ENCODE data around the gene CGB7.
"Not testable (repeated sequence)": the region's sequence is repeated elsewhere in the genome, so short reads cannot be mapped to it uniquely, and the experiment has no call there.

The CGB7 gene

GRCh38 chr19:49073514-49074378, 16.2 kb upstream of the CGB7 start:
- no peak for DNase-seq

DNA sequence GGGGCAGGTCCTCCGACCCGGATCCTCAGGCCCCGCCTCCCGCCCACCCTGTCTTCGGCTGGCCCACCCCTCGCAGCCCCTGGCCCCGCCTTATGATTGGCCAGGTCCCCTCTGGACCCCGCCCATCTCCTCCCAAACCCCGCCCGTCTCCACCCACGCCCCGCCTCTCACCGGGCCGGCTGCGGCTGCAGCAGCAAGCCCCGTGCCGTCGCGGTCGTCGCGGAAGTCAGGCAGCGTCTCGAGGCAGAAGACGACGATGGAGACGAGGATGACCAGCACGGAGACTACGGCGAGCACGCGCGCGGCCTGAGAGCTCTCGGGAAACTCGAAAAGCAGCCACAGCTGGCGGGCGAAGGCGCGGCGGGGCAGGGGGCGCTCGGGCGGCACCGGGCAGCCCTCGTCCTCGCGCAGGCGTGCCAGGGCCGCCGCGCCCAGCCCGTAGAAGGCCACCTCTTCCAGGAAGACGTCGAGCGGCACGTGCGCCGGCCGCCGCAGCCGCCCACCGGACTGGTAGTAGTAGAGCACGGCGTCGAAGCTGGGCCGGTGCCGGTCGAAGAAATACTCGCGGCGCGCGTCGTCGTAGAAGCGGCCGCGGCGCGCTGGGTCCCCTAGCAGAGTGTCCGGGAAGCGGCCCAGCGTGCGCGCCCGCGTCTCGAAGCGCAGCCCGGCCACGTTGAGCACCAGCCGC, 14.5 kb upstream of the CGB7 start:
- peak; percentile 42 for DNase-seq

GRCh38 chr19:49070416-49070815, 12.9 kb upstream of the CGB7 start:
- DNase-seq = no peak

DNA sequence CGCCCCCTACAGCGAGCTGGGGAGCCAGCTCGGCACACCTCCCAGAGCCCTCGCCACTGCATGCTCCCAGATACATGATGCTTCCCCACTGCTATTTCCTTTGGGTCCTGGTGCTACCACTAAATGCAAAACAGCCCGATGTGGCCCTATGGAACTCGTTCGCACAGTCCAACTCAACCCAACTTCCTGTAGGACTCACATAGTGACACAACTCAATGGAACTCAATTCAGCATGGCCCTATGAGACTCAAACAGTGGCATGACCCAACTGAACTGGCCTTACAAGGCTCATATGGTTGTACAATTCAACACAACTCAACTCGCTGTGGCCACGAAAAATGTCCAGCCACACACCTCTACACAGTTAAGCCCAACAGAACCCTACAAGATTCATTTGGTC, 11.5 kb upstream of the CGB7 start:
- no peak for DNase-seq

DNA sequence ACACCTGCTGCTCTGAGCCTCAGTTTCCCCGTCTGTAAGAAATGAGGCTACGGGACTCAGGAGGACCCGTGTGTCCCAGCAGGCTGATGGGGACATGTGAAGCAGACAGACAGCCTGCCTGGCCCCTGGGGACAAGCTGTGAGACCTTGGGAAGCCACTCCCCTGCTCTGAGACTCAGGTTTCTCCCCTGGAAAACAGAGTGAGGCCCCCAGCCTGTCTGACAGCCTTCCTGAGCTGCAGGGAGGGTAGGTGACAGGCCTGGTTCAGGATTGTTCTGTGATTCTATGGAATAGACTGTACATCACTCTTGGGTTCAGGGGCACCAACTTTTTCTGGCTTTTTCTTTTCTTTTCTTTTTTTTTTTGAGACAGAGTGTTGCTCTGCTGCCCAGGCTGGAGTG, 10.0 kb upstream of the CGB7 start:
- no peak for DNase-seq

GRCh38 chr19:49065905-49066512, 8.5 kb upstream of the CGB7 start:
- no peak for DNase-seq

GRCh38 chr19:49064768-49065611, 7.4 kb upstream of the CGB7 start, which contains the start of gene NTF4:
Gene NTF4 (minus strand): TSS chr19:49064818. CDS start chr19:49061997, 2,821 bp downstream.
- DNase-seq = no peak

DNA sequence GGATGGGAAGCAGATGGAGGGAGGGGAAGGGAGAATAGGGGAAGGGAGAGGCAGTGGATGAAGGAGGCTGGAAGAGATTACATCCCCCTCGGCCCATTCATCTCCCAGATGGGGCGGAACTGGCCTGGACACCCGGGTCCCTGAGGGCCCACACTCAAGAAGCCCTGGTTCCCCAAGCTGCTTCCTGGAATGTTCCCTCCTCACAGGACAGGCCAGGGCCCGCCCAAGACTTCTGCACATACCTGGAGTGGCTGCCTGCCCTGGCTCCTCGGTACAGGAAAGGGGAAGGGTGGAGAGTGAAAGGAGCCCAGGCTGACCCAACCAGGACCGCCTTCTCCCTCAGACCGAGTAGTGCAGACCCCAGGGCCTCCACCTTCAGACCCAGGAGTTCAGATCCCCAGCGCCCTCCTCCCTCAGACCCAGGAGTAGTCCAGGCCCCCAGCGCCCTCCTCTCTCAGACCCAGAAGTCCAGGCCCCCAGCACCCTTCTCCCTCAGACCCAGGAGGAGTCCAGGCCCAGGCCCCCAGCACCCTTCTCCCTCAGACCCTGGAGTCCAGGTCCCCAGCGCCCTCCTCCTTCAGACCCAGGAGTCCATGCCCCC, 6.6 kb upstream of the CGB7 start:
- DNase-seq = no peak

- DNase-seq = no peak
Observed at GRCh38 chr19:49061445-49061844, 3.9 kb upstream of the CGB7 start.

DNA sequence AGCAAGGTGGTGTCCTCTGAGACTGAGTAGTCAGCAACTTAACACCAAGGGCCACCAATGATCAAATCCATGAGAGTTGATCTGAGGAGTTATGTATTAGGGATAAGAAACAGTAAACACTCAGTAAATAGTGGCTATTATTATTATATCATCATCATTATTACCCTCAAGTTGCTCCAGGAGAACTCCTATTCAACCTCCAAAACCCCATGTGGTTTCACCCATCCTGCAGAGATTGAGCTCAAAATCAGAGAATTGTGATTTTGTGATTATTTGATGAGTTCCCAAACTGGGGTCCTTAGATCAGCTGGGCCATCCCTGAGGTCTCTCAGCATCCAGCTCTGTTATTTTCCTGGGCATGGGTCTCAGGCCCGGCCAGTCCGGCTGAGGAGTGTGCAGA, 3.5 kb upstream of the CGB7 start:
- DNase-seq = no peak

- DNase-seq = no peak
Observed at GRCh38 chr19:49059053-49059452, 1.5 kb upstream of the CGB7 start.

DNA sequence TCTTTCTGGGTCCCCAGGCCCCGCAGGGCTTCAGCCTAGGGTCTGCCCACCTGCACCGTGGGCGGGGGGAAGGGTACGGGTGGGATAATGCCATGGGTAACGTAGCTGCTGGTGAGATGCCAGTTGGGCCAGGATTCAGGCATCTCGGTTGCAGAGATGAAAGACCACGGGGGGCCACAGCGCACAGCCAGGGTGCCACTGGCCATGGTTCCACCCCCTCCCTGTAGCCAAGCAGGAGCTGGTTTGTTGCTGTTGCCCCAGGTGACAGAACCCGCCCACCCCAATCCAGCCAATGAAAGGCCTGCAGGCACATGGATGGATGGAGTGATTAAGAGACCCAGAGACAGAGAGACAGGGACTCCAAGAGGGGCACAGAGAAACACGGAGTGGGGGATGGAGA, 1.0 kb upstream of the CGB7 start:
- peak; percentile 67 for DNase-seq

- DNase-seq = not testable (repeated sequence)
Observed at GRCh38 chr19:49056902-49057596, 500 bp downstream of the CGB7 start.

DNA sequence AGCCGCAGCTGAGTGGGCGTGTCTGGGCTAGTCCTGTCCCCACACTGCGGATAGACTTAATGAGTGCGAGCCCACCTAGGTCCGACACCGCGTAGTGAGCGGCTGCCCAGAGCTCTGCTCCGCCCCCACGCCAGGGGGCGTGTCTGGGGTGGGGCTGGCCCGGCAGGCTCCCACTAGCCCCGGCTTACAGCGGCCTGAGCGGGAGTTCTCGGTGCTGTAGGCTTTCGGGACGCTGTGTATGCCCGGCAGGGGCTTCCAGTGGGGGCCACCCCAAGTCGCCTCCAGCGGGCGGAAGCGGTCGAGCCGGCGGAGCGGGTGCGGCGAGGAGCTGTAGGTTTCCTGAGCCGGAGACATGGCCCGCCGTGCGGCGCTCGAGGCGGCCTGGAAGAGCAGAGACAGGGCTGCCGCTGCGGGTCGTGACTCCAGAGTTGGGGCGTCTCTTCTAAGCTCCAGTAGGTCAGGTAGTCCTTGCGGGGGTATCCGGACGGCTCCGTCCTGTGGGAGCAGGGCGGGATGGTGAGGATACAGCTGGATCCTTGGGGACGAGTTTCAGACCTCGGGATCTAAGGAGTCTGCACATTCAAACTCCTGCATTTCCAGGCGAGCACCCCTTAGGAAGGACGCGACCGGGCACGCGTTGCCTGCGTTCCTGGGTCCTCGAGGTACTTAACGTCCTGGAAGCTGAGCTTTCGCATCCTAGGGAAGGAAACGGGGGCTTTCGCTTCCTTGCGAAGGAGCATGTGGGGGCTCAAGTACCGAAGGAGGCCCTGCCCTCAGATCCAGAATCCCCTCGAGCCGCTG, 1.2 kb downstream of the CGB7 start:
- peak; percentile 53 for DNase-seq

DNA sequence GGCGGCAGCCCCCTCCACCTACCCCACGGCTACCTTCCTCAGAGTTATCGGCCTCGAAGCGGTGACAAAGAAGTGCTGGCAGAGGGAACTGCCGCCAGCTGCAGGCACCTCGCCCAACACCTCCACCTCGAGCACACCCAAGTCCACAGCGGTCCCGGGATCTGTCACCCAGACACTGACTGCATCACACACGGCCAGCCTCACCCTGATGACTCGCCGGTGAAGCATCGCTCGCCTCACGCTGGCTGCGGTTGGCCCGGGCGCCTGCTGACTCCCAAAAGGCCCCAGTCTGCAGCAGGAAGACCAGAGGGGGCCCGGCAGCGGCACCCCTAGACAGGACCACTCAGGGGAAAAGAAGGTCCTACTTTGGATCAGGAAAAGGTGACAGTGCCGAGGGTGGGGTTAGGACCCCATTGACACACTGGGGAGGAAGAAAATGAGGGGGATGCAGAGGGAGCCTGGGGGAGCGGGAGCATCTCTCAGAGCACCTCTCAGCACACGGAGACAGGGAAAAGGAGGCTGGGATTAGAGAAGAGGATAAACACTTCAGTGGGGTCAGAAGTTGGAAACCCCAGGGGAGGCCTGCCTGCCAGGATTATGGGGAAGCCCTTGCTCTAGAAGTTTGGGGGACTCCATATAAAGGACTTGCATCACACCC, 7.0 kb downstream of the CGB7 start:
- not testable (repeated sequence) for DNase-seq

DNA sequence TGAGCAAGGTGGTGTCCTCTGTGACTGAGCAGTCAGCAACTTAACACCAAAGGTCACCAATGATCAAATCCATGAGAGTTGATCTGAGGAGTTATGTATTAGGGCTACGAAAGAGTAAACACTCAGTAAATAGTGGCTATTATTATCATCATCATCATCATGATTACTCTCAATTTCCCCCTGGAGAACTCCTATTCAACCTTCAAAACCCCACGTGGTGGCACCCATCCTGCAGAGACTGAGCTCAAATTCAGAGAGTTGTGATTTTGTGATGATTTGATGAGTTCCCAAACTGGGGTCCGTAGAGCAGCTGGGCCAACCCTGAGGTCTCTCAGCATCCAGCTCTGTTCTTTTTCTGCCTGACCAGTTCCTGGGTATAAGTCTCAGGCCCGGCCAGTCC, 7.7 kb downstream of the CGB7 start:
- not testable (repeated sequence) for DNase-seq

- not testable (repeated sequence) for DNase-seq
Observed at GRCh38 chr19:49049011-49049410, 8.5 kb downstream of the CGB7 start, which contains the start of gene CGB8. Gene CGB8 (minus strand): TSS chr19:49049111. CDS start chr19:49048739, 372 bp downstream.

- not testable (repeated sequence) for DNase-seq
Observed at GRCh38 chr19:49043548-49043947, 14.0 kb downstream of the CGB7 start, which contains the start of gene CGB5. Gene CGB5 (plus strand): TSS chr19:49043848. CDS start chr19:49044210, 362 bp downstream.

GRCh38 chr19:49042666-49043065, 14.9 kb downstream of the CGB7 start:
- DNase-seq = not testable (repeated sequence)

- no peak for DNase-seq
Observed at GRCh38 chr19:49042177-49042576, 15.4 kb downstream of the CGB7 start.
